GM21576 (cell line): ENCODE results near the gene METTL26.
"Not testable (repeated sequence)": the region's sequence is repeated elsewhere in the genome, so short reads cannot be mapped to it uniquely, and the experiment has no call there.

Source experiments
- ATAC-seq: cut with Tn5 transposase; IDR thresholded peaks from one replicate; pipeline ENCODE4 v1.9.1; 2021; ENCODE audit warnings: mild to moderate bottlenecking, moderate library complexity; ENCODE audit not compliant: unreplicated experiment

The METTL26 gene

GRCh38 chr16:603933-604332 lies 32.2 kb downstream of the METTL26 start:
- ATAC-seq, result no peak

GRCh38 chr16:600781-601180 lies 35.3 kb downstream of the METTL26 start:
- no peak for ATAC-seq

- no peak for ATAC-seq
Observed at GRCh38 chr16:598823-599739, 37.0 kb downstream of the METTL26 start.

GRCh38 chr16:597655-598054 lies 38.5 kb downstream of the METTL26 start:
- not testable (repeated sequence) for ATAC-seq

GRCh38 chr16:596736-597060 lies 39.4 kb downstream of the METTL26 start:
- no peak for ATAC-seq

- ATAC-seq, result no peak
Observed at GRCh38 chr16:595942-596735, 40.0 kb downstream of the METTL26 start.

GRCh38 chr16:595094-595528 lies 41.0 kb downstream of the METTL26 start:
- ATAC-seq, result no peak

- no peak for ATAC-seq
Observed at GRCh38 chr16:593807-594206, 42.3 kb downstream of the METTL26 start.

GRCh38 chr16:593406-593805 lies 42.7 kb downstream of the METTL26 start:
- ATAC-seq, result no peak

- no peak for ATAC-seq
Observed at GRCh38 chr16:592518-593306, 43.4 kb downstream of the METTL26 start.

GRCh38 chr16:591892-592517 lies 44.1 kb downstream of the METTL26 start:
- no peak for ATAC-seq

- ATAC-seq, result no peak
Observed at GRCh38 chr16:591231-591630, 44.9 kb downstream of the METTL26 start.

- no peak for ATAC-seq
Observed at GRCh38 chr16:590815-591200, 45.3 kb downstream of the METTL26 start.

GRCh38 chr16:590188-590814 lies 45.8 kb downstream of the METTL26 start:
- no peak for ATAC-seq

GRCh38 chr16:589658-590187 lies 46.4 kb downstream of the METTL26 start, which contains the start of gene RAB40C:
Gene RAB40C, plus strand, starts transcription at chr16:590066. Its CDS starts 226 bp downstream, at chr16:590292.
- ATAC-seq, result peak; percentile 65

- peak; percentile 70 for ATAC-seq
Observed at GRCh38 chr16:588889-589657, 47.0 kb downstream of the METTL26 start.

GRCh38 chr16:588639-588888 lies 47.5 kb downstream of the METTL26 start:
- ATAC-seq, result peak; percentile 8

GRCh38 chr16:586645-587590 lies 49.2 kb downstream of the METTL26 start:
- no peak for ATAC-seq
